ENCODE results near the gene C6orf132.

- TF ChIP-seq CTCF (IDR thresholded peaks at IDR 0.05) = no peak
- no peak for TF ChIP-seq POLR2A (IDR thresholded peaks at IDR 0.05)
Observed at GRCh38 chr6:42154461-42155209, 12.2 kb upstream of the C6orf132 start.
